Measurements from ENCODE around the gene RPN2.

RPN2 gene

DNA sequence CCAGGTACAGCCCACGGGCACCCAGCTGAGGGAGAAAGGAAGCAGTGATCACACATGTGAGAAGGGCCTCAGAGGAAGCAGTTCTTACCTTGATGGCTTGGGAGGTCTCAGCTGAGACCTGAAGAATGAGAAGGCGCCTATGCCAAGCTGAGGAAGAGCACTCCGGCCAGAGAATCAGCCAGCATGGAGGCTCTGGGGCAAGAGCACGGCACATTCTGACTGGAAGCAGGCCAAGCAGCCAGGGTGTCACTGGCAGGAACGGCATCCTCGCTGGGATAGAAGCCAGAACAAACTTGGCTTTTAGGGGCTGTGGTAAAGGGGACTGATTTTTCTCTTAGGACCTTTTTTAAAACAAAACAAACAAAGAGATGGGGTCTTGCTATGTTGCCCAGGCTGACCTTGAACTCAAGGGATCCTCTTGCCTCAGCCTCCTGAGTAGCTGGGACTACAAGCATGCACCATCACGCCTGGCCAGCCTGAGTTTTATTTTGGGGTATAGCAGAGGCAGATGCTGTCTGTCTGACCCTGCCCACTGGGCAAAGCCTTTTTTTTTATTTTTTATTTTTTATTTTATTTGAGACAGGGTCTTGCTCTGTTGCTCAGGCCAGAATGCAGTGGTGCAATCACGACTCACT is 64.9 kb downstream of the RPN2 start:
- peak; percentile 2 for DNase-seq

- no peak for DNase-seq
Measured at GRCh38 chr20:37244572-37244957, 65.4 kb downstream of the RPN2 start.

GRCh38 chr20:37245216-37246150 is 66.4 kb downstream of the RPN2 start:
- no peak for DNase-seq

DNA sequence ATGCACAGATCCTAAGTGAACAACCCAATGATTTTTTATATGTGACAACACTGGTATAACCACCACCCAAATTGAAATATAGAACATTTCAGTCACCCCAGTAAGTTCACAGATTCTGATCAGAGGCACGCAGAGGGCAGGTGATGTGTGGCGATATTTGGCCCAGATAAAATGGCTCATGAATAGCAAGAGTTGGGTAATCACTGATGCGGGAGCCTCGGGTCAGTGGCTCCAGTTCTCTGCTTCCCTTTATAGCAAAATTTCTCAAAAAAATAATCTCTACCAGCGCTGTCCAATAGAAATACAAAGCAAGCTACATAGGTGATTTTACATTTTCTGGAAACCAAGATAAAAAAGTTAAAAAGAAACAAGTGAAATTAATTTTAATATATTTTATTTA is 67.6 kb downstream of the RPN2 start:
- DNase-seq, result no peak

GRCh38 chr20:37247547-37247946 is 68.4 kb downstream of the RPN2 start:
- no peak for DNase-seq

DNA sequence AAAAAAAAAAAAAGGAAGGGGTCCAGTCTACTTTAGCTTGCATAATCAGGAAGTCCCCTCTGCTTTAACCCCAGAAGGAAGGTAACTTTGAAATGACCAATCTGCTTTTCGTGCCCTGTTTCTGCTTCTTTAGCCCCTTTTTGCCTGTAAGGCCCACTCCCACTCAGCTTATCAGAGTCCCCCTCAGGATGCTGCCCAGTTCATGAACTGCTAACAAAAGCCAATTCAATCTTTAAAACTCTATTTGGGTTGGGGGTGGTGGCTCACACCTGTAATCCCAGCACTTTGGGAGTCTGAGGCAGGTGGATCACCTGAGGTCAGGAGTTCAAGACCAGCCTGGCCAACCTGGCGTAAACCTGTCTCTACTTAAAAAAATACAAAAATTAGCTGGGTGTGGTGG is 70.2 kb downstream of the RPN2 start:
- DNase-seq, result no peak

- no peak for DNase-seq
Measured at GRCh38 chr20:37251825-37252477, 72.8 kb downstream of the RPN2 start.

GRCh38 chr20:37253087-37253486 is 74.0 kb downstream of the RPN2 start:
- DNase-seq, result no peak

DNA sequence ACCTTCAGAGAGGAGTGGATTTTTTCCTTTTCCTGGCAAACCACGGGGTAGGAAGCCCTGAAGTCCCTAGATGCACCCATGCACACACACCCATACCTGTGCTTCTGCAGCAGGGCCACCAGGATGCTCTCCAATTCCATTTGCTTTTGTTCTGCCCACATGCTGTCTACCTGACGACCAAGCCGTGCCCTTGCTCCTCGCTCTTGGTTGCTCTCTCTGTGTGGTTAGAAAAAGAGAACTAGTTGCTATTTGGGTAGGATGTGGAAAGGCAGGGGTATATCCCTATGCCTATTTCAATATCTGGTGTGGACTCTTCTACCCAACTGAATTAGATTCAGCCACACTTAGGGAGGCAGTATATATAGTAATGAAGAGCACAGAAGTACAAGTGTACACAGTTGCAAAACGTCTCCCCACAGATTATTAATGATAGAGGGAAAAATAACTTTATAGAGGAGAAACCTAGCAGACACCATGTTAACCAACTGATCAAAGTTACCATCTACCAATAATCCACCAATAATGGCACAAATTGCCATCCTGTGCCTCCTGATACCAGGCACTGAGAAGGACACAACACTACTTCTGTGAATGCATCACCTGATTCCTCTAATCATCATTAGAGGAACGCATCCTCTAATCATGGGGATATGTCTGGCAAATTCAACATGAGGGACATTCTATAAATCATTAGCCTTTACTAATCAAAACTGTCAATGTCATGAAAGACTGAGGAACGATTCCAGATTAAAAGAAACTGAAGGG is 75.2 kb downstream of the RPN2 start:
- DNase-seq, result no peak

GRCh38 chr20:37256286-37256685 is 77.2 kb downstream of the RPN2 start:
- no peak for DNase-seq

- DNase-seq, result no peak
Measured at GRCh38 chr20:37257530-37257929, 78.4 kb downstream of the RPN2 start.

DNA sequence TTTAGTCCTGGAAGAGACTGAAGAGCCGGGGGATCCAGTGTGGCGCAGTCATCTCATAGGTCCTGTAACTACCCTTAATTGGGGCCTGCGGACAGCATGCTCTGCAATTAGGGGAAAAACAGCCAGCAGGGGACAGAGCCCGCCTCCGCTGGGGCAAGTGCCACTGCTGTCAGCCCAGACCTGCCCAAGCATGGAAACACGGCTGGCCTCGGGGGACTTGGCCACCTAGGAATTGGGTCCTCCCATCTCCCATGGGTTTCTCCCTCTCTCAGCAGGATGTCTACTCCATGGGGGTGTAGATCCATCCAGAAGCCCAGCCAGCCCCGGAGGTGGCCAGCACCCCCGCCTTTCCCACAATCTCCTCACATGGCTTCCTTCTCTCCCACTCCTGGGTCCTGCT is 78.9 kb downstream of the RPN2 start:
- no peak for DNase-seq

DNA sequence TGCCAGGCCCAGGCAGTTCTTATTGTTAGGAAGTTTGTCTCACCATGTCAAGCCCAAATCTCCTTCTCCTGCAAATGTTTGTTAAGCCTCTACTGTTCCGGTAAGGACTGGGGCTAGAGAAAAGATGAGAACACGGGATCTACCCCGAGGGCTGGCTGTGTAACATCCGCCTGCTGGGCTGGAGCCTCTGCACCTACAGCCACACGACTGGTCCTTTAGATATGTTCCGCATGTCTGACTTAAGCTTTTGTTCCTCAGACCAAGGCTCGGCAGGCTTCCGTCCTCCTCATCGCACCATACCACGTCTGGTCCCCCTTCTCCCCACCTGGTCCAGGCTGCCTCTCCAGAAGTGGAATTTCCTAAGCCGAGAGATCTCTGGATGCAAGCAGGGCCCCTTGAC is 79.9 kb downstream of the RPN2 start:
- no peak for DNase-seq

DNA sequence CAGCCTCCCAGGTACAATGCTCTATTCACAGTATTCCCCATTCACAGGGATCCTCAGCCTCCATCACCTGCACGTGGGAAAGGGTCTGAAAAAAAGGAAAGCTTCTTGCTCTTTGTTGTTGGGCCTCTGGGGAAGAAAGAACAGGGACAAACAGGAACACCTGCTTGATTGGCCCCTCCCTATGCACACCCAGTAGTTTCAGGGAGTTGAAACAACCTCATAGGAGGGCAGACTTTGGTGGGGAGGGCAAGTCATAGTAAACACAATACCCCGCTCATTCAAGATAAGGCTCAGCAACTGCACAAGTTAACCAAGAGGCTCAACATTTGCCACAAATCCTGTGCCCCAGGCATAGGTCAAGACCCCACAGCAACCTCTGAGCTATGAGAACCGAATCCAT is 80.7 kb downstream of the RPN2 start:
- DNase-seq, result no peak

DNA sequence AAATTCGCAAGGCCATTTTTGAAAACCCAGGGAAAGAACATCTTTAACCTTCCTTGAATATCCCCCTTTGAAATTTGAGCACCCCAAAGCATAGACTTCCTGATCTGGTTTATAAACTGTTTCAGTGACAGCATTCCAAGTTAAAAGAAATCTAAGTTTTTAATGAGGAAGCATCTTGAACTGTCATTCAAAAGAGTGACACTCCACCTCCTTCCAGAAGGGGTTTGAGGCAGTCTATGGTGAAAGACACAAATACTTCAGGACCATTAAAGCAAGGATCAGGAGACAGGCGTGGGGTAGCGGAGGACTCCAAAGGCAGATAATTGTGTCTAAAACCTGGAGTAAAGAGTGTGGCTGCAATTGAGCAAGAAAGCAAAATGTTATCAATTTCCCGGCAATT is 81.8 kb downstream of the RPN2 start:
- no peak for DNase-seq

DNA sequence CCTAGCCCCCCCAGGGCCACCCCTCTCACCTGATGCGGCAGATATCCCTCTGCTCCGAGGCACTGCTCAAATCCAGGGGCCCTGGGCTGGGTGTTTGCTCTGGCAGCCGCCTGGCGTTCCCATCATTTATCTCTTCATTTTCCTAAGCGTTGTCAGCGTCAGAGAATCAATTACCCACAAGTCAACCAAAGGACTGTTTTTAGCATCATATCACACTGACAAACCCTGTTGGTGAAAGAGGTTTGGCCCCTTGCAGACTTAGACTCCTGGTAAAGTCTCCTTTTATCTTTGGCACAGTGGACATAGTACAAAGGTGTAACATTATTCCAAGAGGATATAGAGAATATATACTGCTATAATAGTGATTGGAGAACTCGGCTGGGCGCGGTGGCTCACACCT is 82.6 kb downstream of the RPN2 start, which contains the start of gene GHRH:
GHRH (minus strand) TSS at position 101 of the 400 bp plus-strand sequence. CDS start 4,925 bp downstream, outside the sequence.
- no peak for DNase-seq

- DNase-seq, result no peak
Measured at GRCh38 chr20:37262505-37262904, 83.4 kb downstream of the RPN2 start.

GRCh38 chr20:37263686-37264085 is 84.6 kb downstream of the RPN2 start:
- DNase-seq, result no peak

DNA sequence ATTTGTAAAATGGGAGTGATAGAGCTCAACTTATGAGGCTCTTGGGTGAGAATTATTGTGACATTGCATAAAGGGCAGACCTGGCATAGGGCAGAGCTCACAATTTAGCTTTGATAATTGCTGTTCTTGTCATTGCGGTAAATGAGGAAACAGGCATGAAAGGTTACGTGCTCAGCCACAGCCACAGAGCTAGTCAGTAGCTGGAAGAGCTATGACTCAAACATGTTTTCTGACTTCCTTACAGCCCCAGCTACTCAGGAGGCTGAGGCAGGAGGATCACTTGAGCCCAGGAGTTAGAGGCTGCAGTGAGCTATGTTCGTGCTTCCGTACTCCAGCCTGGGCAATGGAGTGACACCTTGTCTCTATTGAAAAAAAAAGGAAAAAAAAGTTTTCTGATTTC is 86.0 kb downstream of the RPN2 start:
- no peak for DNase-seq

- DNase-seq, result no peak
Measured at GRCh38 chr20:37266940-37267666, 88.0 kb downstream of the RPN2 start.

- no peak for DNase-seq
Measured at GRCh38 chr20:37267667-37268313, 88.7 kb downstream of the RPN2 start.
